Kidney tubule cell (primary cell): ENCODE measurements around the gene CDV3.

Experiments used
- DNase-seq: peaks from one replicate; pipeline ENCODE4 v3.0.0-alpha.2; 2018; ENCODE audit warnings: low spot score

CDV3 gene

DNA sequence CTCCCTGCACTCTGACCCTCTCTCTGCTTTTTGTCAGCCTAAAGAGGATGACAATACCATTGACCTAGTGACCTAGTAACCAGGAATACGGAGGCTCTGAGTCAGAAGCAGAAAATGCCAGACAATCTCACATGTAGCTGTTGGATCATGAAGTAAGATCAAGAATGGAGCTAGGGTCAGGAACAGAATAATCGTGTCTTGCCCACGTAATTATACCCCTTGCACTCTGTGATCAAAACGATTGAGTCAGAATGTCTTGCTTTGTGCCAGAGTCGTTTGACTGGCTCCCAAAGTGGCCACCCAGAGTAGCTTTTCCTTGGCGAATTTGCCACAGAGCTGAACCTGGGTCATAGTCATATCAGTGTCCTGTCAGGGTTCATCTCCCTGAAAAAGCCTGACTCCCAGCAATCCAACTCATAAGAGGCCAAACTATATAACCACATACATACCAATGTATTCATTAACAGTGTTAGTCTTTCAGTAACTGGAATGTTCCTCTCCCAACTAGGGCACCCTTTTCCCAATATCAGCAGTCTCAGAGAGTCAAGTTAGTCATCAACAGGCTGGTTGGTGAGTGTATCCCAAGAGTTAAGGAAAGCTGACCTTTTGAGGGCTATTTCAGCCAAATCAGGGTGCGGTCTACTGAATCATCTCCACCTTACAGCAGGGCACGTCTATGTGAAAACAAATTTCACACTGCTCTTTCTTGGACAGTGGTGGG, 5.0 kb upstream of the CDV3 start:
- peak; percentile 99 for DNase-seq

DNA sequence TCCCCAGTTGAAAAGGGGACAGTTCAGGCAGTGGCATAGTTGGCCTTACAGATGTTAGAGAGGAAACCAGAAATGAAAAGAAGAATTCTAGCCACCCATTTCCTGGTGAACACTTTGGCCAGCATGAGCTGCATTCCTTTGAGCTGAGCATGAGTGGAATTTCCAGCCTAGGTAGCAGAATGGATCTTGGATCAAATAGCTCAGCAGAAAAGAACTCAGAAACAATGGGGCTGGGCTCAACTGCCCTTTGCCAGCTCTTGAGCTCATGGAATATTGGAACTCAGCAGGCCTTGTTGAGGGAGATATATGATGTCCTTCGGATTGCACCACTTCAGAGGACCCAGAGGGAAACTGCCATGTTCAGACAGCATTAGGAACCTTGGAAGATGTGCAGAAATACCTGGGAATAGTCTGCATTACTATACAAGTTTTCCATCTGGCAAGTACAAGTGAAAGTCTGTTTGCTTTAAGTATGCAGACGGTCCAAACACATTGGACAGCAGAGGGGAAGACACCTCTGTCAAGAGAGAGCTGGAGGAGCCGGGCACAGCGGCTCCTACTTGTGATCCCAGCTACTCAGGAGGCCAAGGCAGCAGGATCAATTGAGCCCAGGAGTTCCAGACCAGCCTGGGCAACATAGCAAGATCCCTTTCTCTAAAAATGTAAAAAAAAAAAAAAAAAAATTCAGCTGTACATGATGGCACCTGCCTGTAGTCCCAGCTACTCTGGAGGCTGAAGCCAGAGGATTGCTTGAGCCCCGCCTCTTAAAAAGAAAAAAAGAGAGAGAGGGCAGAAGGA, 3.1 kb upstream of the CDV3 start:
- peak; percentile 95 for DNase-seq

DNA sequence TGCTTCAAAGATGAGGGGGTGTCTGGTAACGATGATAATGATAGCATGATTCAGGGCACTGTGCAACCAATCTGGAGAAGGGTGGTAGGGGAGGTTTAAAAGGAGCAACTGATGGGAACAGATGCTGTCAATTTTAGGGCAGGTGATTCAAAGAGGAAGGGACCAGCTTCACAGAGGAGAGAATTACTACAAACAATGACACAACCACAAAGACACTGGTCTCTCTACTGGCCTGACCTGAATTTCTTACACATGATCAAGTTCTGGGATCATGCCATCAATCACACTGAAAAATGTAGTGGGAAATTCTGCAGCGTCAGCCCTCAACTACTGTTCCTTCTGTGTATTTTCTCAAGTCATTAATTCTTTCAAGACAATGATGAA, 2.6 kb upstream of the CDV3 start:
- DNase-seq, result peak; percentile 89

DNA sequence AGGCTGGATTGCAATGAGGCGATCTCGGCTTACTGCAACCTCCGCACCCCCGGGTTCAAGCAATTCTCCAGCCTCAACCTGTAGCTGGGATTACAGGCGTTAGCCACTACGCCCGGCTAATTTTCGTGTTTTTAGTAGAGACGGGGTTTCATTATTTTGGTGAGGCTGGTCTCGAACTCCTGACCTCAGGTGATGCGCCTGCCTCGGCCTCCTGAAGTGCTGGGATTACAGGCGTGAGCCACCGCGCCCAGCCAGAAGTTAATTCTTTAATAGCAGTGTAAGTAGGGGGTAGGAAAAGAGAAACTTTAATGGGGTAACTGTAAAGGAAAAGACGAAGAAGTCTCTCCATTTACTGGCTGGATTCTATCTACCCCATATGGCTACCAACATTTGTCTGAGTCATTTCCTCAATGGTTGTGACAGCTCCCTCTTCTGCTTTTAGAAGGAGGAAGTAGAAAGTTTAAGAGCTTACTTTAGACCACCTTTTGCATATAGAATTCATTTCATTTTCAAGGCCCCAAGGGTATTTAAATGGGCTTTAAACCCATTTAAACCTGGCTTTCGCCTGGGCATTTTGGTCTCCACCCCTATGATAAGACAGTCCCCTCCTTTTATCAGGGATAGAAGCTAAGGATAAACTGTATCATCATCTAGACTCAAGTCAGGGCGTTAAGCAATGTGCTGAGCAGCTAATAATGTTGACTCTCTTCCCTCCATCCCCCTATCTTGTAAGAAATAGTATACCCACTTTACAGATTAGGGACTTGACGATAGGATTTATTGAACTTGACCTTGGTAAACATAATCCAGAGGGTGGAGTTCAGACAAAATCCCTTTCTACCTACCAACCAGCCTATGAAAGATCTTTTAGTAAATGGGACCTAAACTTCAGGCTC, 1.1 kb upstream of the CDV3 start:
- peak; percentile 67 for DNase-seq

DNA sequence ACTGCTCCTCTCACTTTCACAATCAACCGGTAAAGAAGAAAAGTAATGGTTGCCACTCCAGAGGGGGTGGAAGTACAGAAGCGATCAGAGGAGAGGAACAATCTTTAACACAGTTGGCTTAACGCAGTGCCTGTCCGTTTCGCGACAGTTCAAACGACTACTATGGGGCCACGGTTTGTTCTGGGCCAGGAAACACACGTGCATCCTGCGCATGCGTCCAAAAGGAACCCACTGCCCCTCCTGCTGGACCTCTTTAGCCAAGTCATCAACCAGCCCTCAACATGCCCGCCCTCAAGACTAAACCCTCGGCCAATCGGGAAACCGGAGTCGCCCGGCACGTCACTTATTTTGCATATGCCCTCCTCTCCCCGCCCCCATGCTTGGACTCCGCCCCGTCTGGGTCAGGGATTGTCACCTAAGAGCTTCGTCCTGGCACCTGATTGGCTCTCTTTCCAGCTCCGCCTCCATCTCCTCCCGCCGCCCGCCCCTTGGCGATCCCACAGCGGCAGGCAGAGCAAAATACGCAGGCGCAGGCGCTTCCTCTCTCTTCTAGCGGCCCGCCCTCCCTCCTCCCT, 345 bp upstream of the CDV3 start:
- peak; percentile 100 for DNase-seq

DNA sequence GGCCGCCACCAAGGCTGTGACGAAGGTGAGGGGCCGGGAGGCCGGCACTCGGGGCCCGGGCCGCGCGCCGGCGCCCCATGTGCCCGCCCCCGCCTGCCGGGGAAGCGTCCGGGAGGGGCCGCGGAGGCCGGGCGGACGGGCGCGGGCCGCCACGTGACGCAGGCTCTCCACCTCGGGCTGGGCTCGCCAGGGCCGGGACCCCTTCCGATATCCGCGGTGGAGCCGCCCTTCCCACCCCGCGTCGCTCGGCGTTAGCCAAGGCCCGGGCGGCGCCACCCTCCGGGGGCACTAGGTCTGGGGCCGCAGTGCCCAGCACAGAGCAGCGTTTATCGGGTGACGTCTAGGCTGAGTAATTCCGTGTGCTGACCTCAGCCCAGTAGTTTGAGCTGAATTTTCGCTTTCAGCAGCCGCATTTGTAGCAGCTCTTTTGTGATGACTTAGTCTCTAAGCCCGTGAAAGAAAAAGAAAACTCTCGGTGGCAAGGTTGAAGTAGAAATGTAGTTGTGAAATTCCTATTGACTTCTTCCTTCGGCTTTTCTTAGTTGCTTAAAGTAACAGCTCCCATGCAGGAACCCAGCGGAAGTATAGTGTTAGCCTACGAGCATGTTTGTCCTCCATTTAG, 885 bp downstream of the CDV3 start:
- peak; percentile 80 for DNase-seq

DNA sequence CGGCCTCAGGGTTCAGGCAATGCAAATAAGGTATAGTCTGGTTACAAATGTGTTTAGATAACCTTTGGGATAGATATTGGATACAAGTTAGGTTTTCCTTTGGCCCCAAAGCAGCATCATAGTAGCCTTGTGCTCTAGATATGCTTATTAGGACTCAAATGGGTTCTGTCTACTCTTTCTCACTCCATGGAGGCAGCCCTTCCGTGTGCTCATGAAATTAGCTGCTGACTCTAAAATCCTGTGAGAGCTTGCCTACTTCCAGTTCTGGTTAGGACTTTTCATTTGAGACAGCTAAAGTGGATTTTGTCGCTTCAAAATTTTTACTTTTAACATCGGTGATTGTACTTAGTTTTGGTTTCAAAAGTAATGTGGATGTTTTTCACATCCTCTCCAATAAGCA, 1.6 kb downstream of the CDV3 start:
- DNase-seq, result no peak

DNA sequence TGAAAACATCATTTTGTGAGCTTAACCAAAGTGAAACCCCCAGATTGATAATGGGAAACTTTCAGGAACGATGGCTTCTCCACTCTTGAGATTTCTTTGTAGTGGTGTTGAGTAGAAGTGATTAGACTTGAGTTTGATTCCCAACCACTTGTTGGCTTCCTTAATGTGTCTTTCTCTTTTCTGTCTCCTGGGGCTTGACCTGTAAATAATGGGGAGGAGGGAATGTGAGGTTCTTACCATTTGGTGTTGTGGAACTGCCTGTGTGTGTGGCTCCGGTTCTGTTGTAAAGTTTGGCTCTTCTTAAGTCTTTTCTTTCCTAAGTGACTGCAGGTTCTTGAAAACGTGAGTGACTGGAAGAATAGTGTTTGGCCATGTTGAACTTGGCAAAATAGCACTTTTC, 2.7 kb downstream of the CDV3 start:
- no peak for DNase-seq

DNA sequence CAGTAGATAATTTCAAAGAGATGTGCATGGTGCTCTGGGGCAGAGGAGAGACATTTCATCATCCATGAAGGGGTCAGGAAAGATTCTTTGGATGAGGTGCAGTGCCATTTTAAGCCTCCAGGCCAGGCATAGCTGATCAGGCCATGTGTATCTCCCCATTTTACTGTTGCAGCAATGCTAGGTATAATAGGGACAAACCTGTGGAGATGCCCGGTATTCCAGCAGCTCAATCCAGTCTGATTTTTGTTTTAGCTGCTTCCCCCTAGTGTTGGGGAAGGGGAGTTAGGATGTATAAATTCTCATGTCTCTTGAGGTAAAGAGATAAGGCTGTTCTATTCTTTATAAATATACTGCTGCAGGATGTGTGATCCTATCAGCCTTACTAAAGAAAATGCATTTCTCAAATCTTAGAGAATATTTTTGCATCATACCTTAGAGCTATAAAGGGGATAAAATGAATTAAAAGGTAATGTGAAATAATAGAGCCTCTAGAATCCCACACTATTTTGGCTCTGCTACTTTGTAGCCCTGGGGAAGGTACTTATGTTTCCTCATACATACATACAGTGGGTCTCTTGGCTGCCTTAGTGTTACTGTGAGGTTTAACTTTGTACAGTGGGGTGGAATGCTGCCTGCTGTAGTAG, 5.2 kb downstream of the CDV3 start:
- peak; percentile 72 for DNase-seq

DNA sequence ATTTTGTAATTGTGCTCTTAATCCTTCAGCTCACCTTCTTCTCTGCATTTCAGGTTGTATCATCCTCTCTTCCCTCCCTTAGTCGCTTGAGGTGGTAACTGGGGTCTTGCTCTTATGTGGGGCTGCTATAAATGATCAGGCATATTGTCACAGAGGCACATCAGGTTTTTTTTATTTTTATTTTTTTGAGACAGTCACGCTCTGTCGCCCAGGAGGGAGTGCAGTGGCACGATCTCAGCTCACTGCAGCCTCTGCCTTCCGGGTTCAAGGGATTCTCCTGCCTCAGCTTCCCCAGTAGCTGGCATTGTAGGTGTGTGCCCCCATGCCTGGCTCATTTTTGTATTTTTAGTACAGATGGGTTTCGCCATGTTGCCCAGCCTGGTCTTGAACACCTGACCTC, 9.9 kb downstream of the CDV3 start:
- no peak for DNase-seq

DNA sequence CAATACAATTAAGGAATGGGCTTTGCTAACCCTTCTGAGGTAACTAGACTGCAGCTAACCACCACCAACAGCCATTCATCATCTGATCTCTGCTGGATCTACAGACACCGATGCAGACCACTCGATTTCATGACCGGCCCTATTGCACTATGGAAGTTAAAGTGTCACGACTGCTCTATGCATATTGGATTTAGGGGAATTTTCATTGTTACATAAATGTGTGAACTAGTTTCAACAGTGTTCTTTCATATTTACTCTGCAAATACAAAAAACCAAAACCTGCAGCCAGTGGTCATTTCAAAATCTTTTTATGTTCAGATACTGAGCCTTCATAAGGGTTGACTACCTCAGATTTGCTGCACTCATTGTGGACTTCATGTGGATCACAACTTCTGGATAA, 14.5 kb downstream of the CDV3 start:
- no peak for DNase-seq

DNA sequence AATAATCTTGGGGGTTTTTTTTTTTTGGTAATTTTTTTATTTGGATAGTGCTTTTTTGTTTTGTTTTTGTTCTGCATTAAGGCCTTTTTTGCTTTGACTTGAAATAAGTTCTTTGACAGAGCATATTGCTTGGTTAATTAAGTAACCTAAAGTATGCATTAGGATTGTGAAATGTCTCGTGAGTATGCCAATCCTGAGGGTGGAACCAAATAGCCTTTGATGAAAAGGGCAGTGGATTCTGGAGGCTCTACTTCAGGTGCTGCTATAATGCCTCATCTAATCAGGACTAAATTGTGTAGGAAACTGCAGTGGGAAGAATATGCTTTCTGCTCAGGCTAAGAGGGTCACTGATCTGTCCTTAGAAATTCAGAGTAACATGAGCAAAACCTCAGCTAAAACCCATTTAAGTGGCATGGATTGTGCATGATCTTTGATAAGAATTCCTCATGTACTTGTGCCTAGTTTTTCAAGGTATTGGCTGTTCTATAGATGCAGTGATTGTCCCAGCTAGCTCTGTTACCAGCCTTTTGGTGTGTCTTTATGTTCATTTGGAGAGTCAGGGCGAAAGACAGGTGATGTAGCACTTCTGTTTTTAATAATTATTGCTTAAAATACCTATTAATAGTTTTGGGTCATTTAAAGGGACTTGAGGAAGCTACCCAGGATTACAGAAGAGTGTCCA, 15.4 kb downstream of the CDV3 start:
- no peak for DNase-seq

DNA sequence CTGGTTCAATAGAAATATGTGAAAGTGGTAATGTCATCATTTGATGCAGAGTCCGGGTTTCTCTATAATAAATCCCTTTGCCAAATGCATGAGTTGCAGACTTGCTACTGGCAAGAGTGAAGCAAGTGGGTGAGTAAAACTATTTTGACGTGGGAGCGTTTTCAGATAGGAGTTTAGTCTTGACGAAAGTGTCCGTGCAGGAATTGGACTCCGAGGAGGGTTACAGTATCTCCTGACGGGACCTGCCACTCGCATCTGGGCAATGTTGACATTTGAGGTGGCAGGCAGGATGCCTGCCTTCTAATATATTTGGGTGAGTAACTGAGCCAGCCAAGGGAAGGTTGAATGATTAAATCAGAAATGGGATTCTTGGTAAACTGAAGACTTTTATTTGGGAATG, 16.0 kb downstream of the CDV3 start:
- no peak for DNase-seq

DNA sequence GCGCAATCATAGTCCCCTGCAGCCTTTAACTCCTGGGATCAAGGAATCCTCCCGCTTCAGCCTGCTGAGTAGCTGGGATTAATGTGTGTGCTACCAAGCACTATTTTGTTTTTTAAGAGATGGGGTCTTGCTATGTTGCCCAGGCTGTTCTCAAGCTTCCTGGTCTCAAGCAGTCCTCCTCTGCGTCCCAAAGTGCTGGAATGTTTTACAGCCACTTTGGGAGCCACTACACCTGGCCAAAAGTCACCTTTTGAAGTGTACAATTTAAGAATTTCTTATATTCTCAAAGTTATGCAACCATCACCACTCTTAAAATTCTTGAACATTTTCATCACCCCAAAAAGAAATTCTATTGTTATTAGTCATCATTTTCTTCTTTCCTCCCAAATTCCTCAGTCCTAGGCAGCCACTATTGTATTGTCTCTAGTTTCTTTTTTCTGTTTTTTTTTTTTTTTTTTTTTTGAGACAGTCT, 17.8 kb downstream of the CDV3 start:
- peak; percentile 72 for DNase-seq

DNA sequence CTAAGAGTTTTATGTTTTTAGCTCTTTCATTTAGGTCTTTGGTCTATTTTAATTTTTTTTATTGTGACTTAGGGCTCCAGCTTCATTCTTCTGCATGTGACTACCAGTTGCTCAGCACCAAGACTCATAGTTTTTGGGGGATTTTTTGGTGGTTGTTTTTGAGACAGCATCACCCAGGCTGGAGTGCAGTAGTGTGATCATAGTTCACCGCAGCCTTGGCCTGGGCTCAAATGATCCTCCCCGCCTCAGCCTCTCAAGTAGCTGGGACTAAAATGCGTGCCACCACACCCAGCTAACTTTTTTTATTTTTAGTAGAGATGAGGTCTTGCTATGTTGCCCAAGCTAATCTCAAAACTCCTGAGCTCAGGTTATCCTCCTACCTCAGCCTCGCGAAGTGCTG, 19.4 kb downstream of the CDV3 start:
- no peak for DNase-seq

DNA sequence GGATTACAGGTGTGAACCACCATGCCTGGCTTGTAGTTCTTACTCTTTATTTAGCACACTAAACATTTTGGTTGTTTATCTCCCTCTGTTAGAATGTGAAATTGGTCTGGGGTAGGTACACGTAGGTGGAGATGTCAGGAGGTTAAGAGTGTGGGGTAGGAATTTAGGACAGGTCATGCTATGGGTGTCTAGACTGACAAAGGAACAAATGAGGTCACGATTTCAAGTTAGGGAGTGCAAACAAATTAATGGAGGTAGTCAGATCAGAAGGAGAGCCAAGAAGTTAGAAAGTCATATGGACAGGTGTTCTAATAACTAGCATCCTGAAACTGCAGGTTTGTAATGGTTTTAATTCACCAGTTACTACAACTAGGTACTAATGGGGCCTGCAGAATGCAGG, 19.8 kb downstream of the CDV3 start:
- no peak for DNase-seq

DNA sequence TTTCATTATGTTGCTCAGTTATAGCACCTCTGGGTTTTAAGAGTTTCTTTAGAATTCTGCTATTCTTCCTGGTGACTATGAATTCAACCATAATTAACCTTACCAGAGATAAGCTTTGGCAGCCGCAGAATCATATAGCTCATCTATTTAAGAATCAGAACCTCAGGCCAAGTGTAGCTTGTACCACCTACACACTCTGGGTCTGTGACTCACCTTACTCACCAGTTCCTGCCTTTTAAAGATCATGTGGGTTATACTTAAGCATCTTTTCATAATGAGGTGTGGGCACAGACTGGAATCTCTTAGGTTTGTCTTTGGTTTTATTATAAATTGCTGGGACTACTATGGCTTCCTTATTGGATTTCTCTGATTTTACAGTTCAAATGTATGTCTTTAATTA, 21.9 kb downstream of the CDV3 start:
- peak; percentile 48 for DNase-seq

DNA sequence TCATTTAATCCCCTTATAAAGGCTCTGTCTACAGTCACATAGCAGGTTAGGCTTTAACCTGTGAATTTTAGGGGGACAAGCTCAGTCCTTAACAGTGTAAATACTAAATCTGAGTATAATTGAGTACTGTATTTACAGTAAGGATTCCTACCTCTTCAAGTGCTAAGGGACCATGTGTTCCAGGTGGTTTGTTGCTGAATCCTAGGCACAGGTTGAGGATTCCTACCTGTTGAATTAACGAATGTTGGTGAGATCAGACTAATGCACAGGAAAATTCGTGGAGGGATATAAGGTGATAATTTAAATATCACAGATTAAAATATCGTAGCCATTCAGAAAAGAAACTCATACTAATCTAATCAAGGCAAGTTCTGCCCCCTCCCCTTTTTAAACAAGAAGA, 24.9 kb downstream of the CDV3 start:
- no peak for DNase-seq

DNA sequence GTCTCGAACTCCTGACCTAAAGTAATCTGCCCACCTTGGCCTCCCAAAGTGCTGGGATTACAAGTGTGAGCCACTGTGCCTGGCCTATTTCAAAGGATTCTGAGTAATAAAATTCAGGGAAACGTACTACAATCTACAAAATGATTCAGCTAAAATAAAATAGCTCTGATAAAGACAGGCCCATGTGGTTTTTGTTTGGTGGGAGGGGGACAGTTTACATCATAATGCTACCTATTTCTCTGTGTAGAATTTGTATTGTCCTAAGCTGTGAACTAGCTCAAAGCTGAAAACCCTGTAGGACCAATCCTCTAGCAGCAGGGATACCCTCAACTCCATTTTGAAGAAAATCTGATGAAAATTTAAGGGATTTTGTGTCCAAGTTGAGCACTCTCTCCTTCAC, 25.8 kb downstream of the CDV3 start:
- DNase-seq, result no peak

DNA sequence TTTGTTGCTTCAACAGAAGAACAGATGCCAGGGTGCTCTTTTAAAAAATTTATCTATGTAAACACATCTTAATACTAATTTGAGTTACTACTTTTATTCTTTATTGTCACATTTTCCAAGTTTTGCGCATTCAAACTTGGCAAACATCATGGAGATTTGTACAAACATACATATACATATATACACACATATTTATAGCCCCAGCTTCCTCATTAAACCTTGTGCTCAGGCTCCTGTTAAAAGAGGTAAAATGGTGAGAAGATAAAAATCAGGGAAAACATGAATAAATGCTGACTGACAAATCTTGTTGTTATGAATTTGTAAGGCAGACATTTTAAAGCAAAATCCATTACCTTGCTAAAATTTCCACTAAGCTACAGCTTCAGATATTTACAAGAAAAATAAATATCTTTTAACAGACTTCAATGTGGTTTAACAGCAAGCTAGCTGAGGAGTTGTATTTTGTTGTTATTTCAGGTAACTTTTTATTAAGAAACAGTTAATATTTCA, 27.1 kb downstream of the CDV3 start:
- no peak for DNase-seq
